Measurements from ENCODE around the gene GRAMD2A.

Gene GRAMD2A

DNA sequence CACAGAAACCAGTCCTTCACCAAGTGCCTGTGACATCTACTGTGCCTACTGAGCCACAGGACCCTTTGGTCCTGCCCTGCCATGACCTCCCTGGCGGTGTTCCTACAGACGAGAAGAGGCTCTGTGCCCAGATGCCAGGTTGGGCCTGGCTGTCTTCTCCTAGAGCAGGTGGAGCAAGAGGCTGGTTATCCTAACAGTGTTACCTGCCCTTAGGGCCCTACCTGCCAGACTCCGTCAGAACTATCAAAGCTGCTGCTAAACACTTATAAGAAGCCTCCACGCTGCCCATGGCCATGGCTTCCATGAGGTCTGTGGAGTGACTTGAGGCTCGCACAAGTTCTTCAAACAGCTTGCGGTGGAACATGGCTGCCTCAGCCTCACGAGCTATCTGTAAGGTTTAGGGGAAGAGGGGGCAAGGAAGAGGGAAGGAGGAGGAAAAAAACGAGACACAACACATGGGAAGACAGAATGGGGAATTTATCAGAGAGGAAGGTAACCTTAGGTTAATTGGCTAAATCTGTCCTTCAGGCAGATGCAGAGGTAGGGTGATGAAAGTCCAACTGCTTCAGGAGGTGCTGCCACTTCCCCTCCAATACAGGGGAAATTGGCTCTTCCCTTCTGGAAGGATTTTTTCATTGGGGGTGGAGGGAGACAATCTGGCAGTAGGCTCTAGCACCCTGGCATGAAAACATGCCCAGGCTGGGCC is 5.4 kb upstream of the GRAMD2A start:
- no peak overlapping the region for H4K5ac ChIP-seq (ENCODE audit: low read length)
- H2BK5ac ChIP-seq (ENCODE audit: low read length), result no peak overlapping the region
- peaks cover 66% of the 10 kb centered on the region for H3K36me3 ChIP-seq (ENCODE audit: control insufficient read depth, insufficient read depth, low read length)
- H3K4ac ChIP-seq (ENCODE audit: low read depth, low read length), result no peak overlapping the region
- H2AK5ac ChIP-seq (ENCODE audit: low read length), result no peak overlapping the region
- no peak overlapping the region for H3K9ac ChIP-seq (ENCODE audit: low read length)
- no peak overlapping the region for H2BK15ac ChIP-seq (replicated peaks; ENCODE audit: low read depth)
- H3K4me2 ChIP-seq (ENCODE audit: low read length), result no peak overlapping the region
- DNase-seq, result no peak
- H3K56ac ChIP-seq (ENCODE audit: low read length), result no peak overlapping the region
- H3K23ac ChIP-seq (ENCODE audit: low read length), result no peak overlapping the region
- no peak overlapping the region for H2BK120ac ChIP-seq (ENCODE audit: low read depth, low read length)
- no peak overlapping the region for H3K4me3 ChIP-seq (ENCODE audit: low read length)
- WGBS (ENCODE audit: extremely low coverage, insufficient coverage, low lambda C conversion rate), result no CpG with 5 or more reads among the region's 8 CpGs
- no peak overlapping the region for H3K18ac ChIP-seq (ENCODE audit: low read length)
- H3K79me1 ChIP-seq (ENCODE audit: low read length), result peaks cover 12% of the 10 kb centered on the region
- no peaks in the 10 kb centered on the region for H3K4me1 ChIP-seq (ENCODE audit: control insufficient read depth, low read depth, low read length)
- H4K8ac ChIP-seq (ENCODE audit: low read depth, low read length), result no peak overlapping the region
- H3K79me2 ChIP-seq (ENCODE audit: control insufficient read depth, insufficient read depth, low read length), result peaks cover 3% of the 10 kb centered on the region
- no peak overlapping the region for H3K27ac ChIP-seq (ENCODE audit: low read depth, low read length)
- no peaks in the 10 kb centered on the region for H3K27me3 ChIP-seq (ENCODE audit: insufficient read depth, low read length, poor library complexity)

DNA sequence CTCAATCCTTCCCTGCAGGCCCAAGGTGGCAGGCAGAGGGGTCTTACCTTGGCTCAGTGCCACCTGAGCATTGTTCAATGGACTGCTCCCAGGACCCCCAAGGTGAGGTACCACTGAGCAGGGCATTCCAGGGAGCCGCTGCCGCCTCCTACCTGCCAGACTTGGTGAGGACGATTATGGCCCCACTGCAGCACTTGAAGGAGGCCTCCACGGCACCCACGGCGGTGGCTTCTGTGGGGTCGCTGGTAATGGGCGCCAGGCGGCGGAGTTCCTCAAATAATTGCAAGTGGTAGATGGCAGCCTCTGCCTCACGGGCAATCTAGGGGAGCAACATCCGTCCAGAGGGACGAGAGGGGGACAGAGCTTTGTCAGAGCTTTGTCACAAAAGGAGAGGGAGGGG is 4.7 kb upstream of the GRAMD2A start:
- no peak for DNase-seq
- H4K5ac ChIP-seq (ENCODE audit: low read length), result no peak overlapping the region
- H3K79me2 ChIP-seq (ENCODE audit: control insufficient read depth, insufficient read depth, low read length), result no peaks in the 10 kb centered on the region
- no peak overlapping the region for H3K4me3 ChIP-seq (ENCODE audit: low read length)
- no peak overlapping the region for H3K4me2 ChIP-seq (ENCODE audit: low read length)
- H3K36me3 ChIP-seq (ENCODE audit: control insufficient read depth, insufficient read depth, low read length), result peaks cover 59% of the 10 kb centered on the region
- H3K27me3 ChIP-seq (ENCODE audit: insufficient read depth, low read length, poor library complexity), result no peaks in the 10 kb centered on the region
- no peak overlapping the region for H3K9ac ChIP-seq (ENCODE audit: low read length)
- H3K4ac ChIP-seq (ENCODE audit: low read depth, low read length), result no peak overlapping the region
- no peak overlapping the region for H2AK5ac ChIP-seq (ENCODE audit: low read length)
- no CpG with 5 or more reads among the region's 13 CpGs for WGBS (ENCODE audit: extremely low coverage, insufficient coverage, low lambda C conversion rate)
- H3K79me1 ChIP-seq (ENCODE audit: low read length), result peaks cover 7% of the 10 kb centered on the region
- H2BK5ac ChIP-seq (ENCODE audit: low read length), result no peak overlapping the region
- no peak overlapping the region for H4K8ac ChIP-seq (ENCODE audit: low read depth, low read length)
- no peak overlapping the region for H3K27ac ChIP-seq (ENCODE audit: low read depth, low read length)
- no peak overlapping the region for H3K56ac ChIP-seq (ENCODE audit: low read length)
- no peak overlapping the region for H3K23ac ChIP-seq (ENCODE audit: low read length)
- H3K4me1 ChIP-seq (ENCODE audit: control insufficient read depth, low read depth, low read length), result no peaks in the 10 kb centered on the region
- H3K18ac ChIP-seq (ENCODE audit: low read length), result no peak overlapping the region
- no peak overlapping the region for H2BK15ac ChIP-seq (replicated peaks; ENCODE audit: low read depth)
- H2BK120ac ChIP-seq (ENCODE audit: low read depth, low read length), result no peak overlapping the region

DNA sequence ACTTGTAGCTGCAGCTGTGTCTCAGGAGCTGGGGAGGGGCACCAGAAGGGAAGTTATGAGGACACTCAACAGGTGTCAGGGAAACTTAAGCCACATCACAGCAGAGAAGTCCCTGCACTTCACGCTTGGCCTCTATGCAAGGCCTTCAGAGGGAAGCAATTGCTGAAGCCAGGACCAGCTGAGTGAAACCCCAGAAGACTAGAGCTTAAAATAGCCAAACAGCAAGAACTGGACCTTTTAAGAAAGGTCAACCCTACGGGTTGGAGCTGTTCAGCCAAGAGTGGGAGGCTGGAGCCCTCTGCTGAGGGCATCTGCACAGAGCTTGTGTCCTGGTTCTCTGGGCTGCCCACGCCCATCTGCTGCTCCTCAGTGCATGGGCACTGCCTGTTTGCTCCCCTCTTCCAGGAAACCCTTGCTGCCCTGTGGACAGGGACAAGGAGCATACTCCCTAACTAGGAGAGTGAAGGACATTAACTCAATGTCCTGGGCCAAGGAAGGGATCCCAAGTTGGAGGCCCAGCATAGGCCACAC is 3.9 kb upstream of the GRAMD2A start:
- H3K27me3 ChIP-seq (ENCODE audit: insufficient read depth, low read length, poor library complexity), result no peaks in the 10 kb centered on the region
- no peak overlapping the region for H4K8ac ChIP-seq (ENCODE audit: low read depth, low read length)
- H2BK15ac ChIP-seq (replicated peaks; ENCODE audit: low read depth), result no peak overlapping the region
- no peak overlapping the region for H2BK5ac ChIP-seq (ENCODE audit: low read length)
- WGBS (ENCODE audit: extremely low coverage, insufficient coverage, low lambda C conversion rate), result no CpG with 5 or more reads among the region's 3 CpGs
- H3K79me2 ChIP-seq (ENCODE audit: control insufficient read depth, insufficient read depth, low read length), result no peaks in the 10 kb centered on the region
- H3K4ac ChIP-seq (ENCODE audit: low read depth, low read length), result no peak overlapping the region
- H2AK5ac ChIP-seq (ENCODE audit: low read length), result no peak overlapping the region
- no peak overlapping the region for H3K9ac ChIP-seq (ENCODE audit: low read length)
- H3K23ac ChIP-seq (ENCODE audit: low read length), result no peak overlapping the region
- DNase-seq, result no peak
- no peak overlapping the region for H3K4me2 ChIP-seq (ENCODE audit: low read length)
- H4K5ac ChIP-seq (ENCODE audit: low read length), result no peak overlapping the region
- H3K18ac ChIP-seq (ENCODE audit: low read length), result no peak overlapping the region
- H3K36me3 ChIP-seq (ENCODE audit: control insufficient read depth, insufficient read depth, low read length), result peaks cover 51% of the 10 kb centered on the region
- no peak overlapping the region for H3K27ac ChIP-seq (ENCODE audit: low read depth, low read length)
- H3K4me3 ChIP-seq (ENCODE audit: low read length), result no peak overlapping the region
- H2BK120ac ChIP-seq (ENCODE audit: low read depth, low read length), result no peak overlapping the region
- H3K56ac ChIP-seq (ENCODE audit: low read length), result no peak overlapping the region
- peaks cover 2% of the 10 kb centered on the region for H3K79me1 ChIP-seq (ENCODE audit: low read length)
- H3K4me1 ChIP-seq (ENCODE audit: control insufficient read depth, low read depth, low read length), result no peaks in the 10 kb centered on the region

DNA sequence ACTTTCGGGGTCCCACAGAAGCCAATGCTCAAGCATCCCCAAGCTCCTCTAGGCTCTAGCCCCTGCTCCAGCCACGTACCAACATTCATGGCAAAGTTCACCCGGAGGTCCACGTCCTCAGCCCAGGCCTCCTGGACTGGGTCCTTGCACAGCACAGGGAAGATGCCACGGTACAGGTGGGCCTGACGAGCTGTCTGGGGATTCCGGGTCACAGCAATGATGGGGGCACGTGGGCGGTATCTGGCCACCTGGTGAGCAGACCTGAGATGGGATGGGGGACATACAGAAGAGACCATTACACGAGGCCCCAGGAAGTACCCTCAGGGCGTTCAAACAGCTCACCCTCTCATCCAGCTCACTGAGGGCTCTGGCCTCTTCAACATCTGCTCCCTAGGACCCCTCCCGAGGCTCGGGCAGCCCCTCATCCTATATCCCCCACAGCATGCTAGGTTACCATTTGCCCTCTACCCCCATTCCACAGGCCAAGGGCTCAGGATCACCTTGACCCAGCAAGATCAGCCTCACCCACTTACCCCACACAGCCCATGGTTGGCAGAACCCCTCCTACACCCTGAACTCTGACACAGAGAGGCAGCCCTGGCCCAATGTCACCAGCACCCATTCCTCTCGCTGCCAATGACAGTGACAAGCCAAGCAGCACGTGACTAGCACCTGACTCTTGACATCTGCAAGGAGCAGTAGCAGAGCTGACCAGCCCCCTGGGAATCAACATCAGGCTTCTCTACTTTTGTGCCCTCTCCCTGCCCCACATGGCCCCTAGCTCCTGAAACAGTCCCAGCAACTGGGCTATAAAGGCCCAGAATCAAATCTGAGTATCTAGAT is 3.0 kb upstream of the GRAMD2A start:
- Histone ChIP-seq H3K4me1 (ENCODE audit: control insufficient read depth, low read depth, low read length) (no peaks in the 10 kb centered on the region), H3K79me2 (ENCODE audit: control insufficient read depth, insufficient read depth, low read length) (no peaks in the 10 kb centered on the region), H4K8ac (ENCODE audit: low read depth, low read length) (no peak overlapping the region), H3K27me3 (ENCODE audit: insufficient read depth, low read length, poor library complexity) (no peaks in the 10 kb centered on the region), H4K5ac (ENCODE audit: low read length) (no peak overlapping the region), H3K56ac (ENCODE audit: low read length) (no peak overlapping the region), H3K79me1 (ENCODE audit: low read length) (peaks cover 2% of the 10 kb centered on the region), H3K4ac (ENCODE audit: low read depth, low read length) (no peak overlapping the region), H3K4me2 (ENCODE audit: low read length) (no peak overlapping the region), H3K9ac (ENCODE audit: low read length) (no peak overlapping the region), H3K27ac (ENCODE audit: low read depth, low read length) (no peak overlapping the region), H2BK15ac (replicated peaks; ENCODE audit: low read depth) (no peak overlapping the region), H2BK5ac (ENCODE audit: low read length) (no peak overlapping the region), H3K4me3 (ENCODE audit: low read length) (no peak overlapping the region), H2BK120ac (ENCODE audit: low read depth, low read length) (no peak overlapping the region), H2AK5ac (ENCODE audit: low read length) (no peak overlapping the region), H3K23ac (ENCODE audit: low read length) (no peak overlapping the region), H3K18ac (ENCODE audit: low read length) (no peak overlapping the region), H3K36me3 (ENCODE audit: control insufficient read depth, insufficient read depth, low read length) (peaks cover 45% of the 10 kb centered on the region)
- no peak for DNase-seq
- no CpG with 5 or more reads among the region's 15 CpGs for whole genome bisulfite sequencing (ENCODE audit: extremely low coverage, insufficient coverage, low lambda C conversion rate)

DNA sequence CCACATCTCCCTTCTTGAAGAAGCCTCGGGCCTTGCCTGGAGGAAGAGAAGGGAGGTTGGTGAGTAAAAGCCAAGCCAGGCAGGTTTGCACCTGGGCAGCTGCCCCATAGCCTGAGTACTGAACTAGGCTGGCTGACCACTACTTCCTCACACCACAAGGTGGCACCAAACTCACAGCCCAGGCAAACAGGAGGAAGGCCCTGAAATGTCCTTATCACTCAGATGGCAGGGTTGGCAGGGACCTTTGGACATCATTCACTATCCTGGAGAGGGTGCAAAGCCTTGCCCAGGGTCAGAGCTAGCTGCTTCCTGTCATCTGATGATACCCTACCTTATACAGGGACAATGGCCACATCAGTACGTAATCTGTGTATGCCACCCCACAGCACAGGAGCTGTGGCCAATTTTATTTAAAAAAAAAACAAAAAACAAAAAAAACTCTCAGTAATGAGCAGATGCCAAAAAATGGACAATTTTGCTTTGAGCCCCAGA is 2.2 kb upstream of the GRAMD2A start:
- Histone ChIP-seq H4K5ac (ENCODE audit: low read length) (no peak overlapping the region), H2BK120ac (ENCODE audit: low read depth, low read length) (no peak overlapping the region), H3K18ac (ENCODE audit: low read length) (no peak overlapping the region), H3K79me1 (ENCODE audit: low read length) (peaks cover 2% of the 10 kb centered on the region), H3K79me2 (ENCODE audit: control insufficient read depth, insufficient read depth, low read length) (no peaks in the 10 kb centered on the region), H4K8ac (ENCODE audit: low read depth, low read length) (no peak overlapping the region), H3K27ac (ENCODE audit: low read depth, low read length) (no peak overlapping the region), H3K4me3 (ENCODE audit: low read length) (no peak overlapping the region), H3K36me3 (ENCODE audit: control insufficient read depth, insufficient read depth, low read length) (peaks cover 43% of the 10 kb centered on the region), H3K9ac (ENCODE audit: low read length) (no peak overlapping the region), H3K4me2 (ENCODE audit: low read length) (no peak overlapping the region), H3K23ac (ENCODE audit: low read length) (no peak overlapping the region), H2BK5ac (ENCODE audit: low read length) (no peak overlapping the region), H3K4ac (ENCODE audit: low read depth, low read length) (no peak overlapping the region), H2BK15ac (replicated peaks; ENCODE audit: low read depth) (no peak overlapping the region), H3K56ac (ENCODE audit: low read length) (no peak overlapping the region), H3K27me3 (ENCODE audit: insufficient read depth, low read length, poor library complexity) (no peaks in the 10 kb centered on the region), H3K4me1 (ENCODE audit: control insufficient read depth, low read depth, low read length) (no peaks in the 10 kb centered on the region), H2AK5ac (ENCODE audit: low read length) (no peak overlapping the region)
- DNase-seq, result peak; percentile 86
- no CpG with 5 or more reads among the region's 2 CpGs for WGBS (ENCODE audit: extremely low coverage, insufficient coverage, low lambda C conversion rate)
